HG02623 (cell line): Measurements from ENCODE around the gene SIX1.

Experiments used
- ATAC-seq: cut with Tn5 transposase; IDR thresholded peaks from one replicate; pipeline ENCODE4 v1.9.1; 2021; ENCODE audit warnings: moderate library complexity; ENCODE audit not compliant: unreplicated experiment

Gene SIX1

GRCh38 chr14:60655898-60656685, 6.8 kb upstream of the SIX1 start:
- no peak for ATAC-seq

DNA sequence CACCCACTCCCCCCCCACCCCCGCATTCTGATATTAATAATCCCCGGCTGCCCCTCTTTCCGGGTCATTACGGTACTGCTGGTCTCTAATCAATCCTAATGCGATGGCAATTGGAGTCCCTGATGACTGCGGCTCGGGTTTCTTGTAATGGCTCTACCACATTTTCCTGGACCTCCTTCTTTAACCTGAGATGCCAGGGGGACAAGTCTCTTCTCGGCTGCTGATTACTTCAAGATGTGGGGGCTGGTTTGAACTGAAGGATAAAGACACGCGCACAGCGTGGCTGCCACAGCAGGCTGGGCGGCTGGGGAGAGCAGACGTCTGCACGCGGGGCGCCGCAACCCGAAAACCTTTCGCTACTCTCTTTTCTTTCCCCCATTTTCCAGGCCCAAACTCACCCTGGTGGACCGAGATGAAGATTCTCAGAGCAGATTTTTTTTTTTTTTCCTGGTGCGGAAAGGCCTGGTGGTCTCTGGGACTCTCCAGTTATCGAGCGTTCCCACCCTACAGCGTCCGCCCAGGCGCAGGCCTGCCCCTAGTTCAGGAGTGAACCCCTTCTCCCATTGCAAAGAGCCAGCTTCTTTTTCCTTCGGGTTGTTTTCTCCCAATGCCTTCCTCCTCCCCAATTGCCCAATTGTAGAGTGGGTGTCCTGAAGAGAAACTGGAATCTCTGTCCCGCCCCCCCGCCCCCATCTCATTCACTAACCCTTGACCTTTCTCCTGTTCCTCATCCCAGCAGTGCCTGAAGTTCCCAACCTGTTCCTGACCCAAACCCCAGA, 6.0 kb upstream of the SIX1 start:
- no peak for ATAC-seq

- ATAC-seq: no peak
Measured at GRCh38 chr14:60654334-60654821, 5.1 kb upstream of the SIX1 start.

DNA sequence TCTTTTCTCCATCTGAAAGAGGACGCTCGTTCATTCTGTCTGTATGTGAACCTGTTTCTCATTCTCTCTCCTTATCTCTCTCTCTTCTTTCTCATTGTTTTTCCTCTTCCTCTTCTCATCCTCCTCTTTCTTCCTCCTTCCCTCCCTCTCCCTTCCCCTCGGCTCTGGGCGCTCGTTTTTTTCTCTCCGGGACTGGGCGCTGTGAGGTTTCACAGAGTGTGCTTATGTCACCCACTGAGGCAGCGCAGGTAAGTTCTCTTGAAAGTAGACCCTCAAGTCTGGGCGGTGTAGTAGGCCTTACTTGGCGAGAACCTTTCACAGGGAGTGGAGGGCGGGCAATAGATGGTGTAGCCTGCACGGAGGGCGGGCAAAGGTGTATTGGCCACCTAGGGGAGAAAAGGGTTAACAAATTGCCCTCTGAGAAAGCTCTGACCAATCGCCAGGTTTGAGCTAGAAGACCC, 4.5 kb upstream of the SIX1 start:
- no peak for ATAC-seq

- ATAC-seq: no peak
Measured at GRCh38 chr14:60652674-60653651, 3.7 kb upstream of the SIX1 start.

DNA sequence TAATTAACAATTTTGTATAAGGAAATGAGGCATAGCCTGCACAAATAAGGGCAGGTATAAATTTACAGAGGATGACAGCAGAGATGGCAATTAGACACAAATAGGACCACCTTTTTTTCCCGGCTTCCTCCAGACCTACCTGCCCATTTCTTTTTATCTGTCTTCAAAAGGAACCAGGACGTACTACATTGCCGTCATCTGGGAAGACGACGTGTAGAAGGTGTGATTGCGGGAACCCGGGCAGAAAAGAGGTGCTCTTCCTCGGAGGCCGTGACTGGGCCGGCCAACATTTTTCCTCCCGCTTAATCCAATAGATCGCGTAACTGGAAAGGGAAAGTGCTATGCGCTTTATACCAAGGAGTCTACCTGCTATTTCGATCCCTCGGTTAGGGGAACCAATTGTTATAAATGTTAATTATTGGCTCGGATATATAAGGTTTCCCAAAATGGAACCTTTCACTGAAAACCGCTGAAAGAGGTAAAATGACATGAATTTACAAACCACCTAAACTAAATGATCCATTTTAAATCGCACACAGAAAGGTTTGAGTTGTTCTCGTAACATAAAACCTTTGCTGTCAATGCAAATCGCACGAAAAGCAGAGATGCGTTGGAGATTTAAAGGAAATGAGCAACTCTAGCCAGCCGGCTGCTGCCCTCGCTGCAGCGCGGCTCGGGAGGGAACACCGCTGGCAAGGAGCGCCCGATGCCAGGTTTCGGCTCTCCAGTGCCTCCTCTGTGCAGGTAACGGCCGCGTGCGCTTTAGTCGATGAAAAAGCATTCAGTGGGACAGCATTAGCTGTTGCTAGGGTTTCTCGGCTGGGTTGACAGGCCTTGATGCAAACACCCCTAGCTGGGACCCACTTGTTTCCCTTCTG, 2.8 kb upstream of the SIX1 start:
- ATAC-seq: no peak

- ATAC-seq: no peak
Measured at GRCh38 chr14:60651086-60651795, 2.0 kb upstream of the SIX1 start.

DNA sequence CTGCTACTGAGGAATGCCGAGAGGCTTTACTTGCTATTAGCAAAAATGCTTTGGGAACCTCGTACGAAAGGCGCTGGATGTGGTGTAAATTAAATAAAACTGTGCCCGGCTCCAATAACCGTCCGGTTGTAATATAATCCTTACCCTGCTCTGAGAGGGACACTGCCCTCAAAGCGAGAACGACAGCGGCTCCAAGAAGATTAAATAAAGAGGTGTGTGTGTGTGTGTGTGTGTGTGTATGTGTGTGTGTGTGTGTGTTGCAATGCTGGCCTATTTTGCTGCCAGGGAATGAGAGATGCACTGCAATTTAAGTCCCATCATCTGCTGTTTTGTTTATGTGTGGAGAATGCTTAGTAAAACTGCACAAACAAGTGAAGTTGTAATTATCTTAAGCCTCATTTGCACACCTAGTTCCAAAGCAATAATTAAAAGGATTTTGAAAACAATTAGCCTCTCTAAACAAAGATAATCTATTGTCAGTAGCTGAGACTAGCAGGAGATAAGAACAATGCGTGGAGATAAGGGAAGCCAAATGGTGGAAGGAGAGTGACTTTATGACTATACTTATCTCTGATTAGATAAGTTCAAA, 1.2 kb upstream of the SIX1 start:
- ATAC-seq: no peak

DNA sequence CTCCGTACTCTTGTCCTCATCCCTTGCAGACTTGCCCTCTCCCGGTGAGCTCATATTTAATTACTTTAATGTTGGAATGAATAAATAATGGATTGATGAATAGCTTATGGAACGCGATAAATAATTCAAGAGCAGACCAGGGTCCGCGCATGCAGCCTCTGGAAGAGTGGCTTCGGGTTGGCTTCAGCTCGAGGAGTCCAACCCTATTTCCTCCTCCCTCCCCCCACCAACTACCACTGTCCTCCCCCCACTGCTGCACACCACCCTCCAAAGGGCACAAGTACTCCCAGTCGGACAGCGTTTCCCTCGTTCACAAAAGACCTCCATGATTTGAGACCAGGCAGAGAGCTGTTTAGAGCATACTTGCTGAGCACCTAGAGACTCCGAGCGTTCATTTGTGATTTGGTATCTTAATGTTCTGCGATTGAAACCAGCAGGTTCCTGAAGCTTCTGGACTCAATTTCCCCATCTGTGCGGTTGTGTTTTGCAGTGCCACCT, 647 bp upstream of the SIX1 start:
- no peak for ATAC-seq

DNA sequence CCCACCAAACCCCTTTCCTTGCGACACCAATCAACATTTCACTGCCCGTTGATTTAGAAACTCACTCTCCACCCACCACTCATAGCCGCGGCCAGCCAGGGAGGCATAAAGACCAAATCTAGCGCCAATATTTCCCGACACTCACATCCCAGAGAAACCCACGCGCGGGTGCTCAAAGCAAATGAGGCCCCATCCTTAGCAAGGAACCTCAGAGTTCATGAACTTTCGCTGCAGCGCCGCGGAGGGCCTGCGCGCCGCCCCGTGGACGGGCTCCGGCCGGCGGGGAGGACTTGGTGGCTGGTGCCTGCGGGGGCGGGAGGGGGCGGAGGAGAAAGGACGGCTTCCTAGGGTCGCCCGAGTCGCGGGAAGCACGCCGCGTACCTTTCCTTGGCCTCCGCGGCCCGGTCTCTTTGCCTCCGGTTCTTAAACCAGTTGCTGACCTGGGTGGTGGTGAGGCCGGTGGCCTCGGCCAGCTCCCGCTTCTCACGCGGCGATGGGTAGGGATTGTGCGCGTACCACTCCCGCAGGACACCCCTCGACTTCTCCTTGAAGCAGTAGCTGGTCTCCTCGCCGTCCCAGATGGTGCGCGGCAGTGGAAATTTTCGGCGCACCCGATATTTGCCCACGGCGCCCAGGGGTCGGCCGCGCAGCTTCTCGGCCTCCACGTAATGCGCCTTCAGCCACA, 886 bp downstream of the SIX1 start:
- ATAC-seq: no peak

- no peak for ATAC-seq
Measured at GRCh38 chr14:60647837-60648248, 1.4 kb downstream of the SIX1 start.

- no peak for ATAC-seq
Measured at GRCh38 chr14:60647081-60647836, 2.0 kb downstream of the SIX1 start.

GRCh38 chr14:60646226-60646818, 3.0 kb downstream of the SIX1 start:
- ATAC-seq: no peak

GRCh38 chr14:60645126-60645741, 4.0 kb downstream of the SIX1 start:
- ATAC-seq: no peak

DNA sequence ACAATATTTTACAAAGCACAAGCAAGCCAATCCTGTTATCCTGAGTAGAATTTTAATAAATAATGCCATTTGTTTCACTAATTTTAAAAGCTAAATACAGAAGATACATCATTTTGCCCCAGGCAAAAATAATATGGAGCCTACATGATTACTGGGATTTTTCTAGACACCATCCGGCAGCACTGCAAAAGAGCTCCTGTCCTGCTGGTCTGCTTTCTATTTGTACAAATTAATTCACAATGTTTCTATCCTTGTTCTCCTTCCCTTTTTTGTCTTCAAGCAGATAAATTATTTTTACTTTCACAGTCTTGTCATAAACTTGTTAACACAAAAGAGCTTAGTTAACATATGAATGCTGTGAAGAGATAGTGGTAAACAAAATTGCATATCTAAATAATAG, 4.6 kb downstream of the SIX1 start:
- ATAC-seq: no peak

DNA sequence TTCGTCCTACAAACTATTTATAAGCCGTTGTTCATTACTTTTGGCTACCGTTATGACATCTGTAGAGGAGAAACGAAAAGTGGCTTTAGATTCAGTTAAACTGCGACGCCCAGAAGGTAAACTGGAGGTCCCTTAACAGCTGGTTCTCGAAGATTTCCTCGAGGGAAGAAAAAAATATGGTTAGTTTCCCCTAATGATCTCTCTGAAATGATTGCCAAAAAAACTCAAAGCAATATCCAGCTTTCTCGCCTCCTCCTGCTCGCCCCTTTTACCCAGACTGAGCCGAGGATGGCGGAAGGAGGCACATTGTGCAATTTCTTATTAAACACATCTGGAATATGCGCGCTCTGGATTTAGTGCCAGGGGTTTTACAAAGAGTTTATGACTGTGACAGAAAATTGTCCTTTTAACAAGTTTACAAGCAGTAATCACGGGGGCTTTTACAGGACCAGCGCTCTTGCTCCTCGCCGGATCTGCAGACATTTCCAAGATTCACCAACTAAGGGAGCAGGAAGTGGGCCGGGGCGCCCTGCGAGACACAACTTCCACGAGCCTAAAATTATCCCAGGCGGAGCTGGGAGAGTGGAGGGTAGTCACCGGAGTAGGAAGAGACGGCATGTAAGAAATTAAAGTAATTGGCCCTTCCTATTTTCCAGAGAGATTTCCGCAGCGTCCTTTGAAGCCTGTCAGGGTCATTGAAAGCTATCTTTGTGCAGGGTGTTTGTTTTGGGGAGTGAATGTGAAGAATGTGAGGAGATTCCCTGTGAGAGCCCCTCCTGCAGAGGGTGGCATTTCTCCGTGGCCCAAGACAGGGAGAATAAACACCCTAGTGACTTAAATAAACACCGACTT, 5.6 kb downstream of the SIX1 start:
- no peak for ATAC-seq
